ENCODE data around the gene OR6C70. TPM values are rescaled to one million over a fixed set of nuclear protein-coding genes. Genes with fewer than 3 reads are reported as not detected.

OR6C70 gene
- total RNA-seq (not detected), total RNA-seq (0 to 0.12 (median 0) reads per million in 29 experiments)
- not detected for total RNA-seq (2013)

- H3K9me3 Mint-ChIP-seq, result no peaks in the 10 kb centered on the region
- POLR2A ChIA-PET, result no interaction called here
- no peaks in the 10 kb centered on the region for H3K36me3 Mint-ChIP-seq
- Histone ChIP-seq H3K36me3 (ENCODE audit: control insufficient read depth in 2 of 2, extremely low read depth in 1 of 2, insufficient read depth in 1 of 2, low read length in 1 of 2) (no peaks in the 10 kb centered on the region), H3K27me3 (replicated peaks in 1 of 2; ENCODE audit: control insufficient read depth in 2 of 2, extremely low read depth in 1 of 2, insufficient read depth in 2 of 2, low read length in 1 of 2) (no peaks in the 10 kb centered on the region), H3K27ac (ENCODE audit: low read length) (no peak within 1 kb of the TSS), H3K4me3 (ENCODE audit: control insufficient read depth in 1 of 2, extremely low read depth in 1 of 2, low read length in 1 of 2) (no peak within 1 kb of the TSS), H3K9me3 (no peaks in the 10 kb centered on the region), H3K4me1 (ENCODE audit: control insufficient read depth in 1 of 2, extremely low read depth in 1 of 2, insufficient read depth in 2 of 2, low read length in 2 of 2) (no peaks in the 10 kb centered on the region)
- no peak for DNase-seq
- no peak for ATAC-seq (replicated peaks in 1 of 4)
- no peak within 1 kb of the TSS for H3K27ac Mint-ChIP-seq
- H3K4me3 Mint-ChIP-seq, result no peak within 1 kb of the TSS
- no peaks in the 10 kb centered on the region for H3K4me1 Mint-ChIP-seq
- no CpG with 5 or more reads among the region's 3 CpGs for WGBS (ENCODE audit: insufficient coverage)
- H3K27me3 Mint-ChIP-seq, result peaks cover 10 to 21% of the 10 kb centered on the region in 2 donors
- CTCF ChIA-PET, result no interaction called here
These were observed at the start of gene OR6C70 for GRCh38 chr12:55470088-55470829. Gene OR6C70 (minus strand): TSS chr12:55470138. CDS start chr12:55470138, 0 bp downstream.

GRCh38 chr12:55516391-55516790, 46.5 kb upstream of the OR6C70 start:
- Histone ChIP-seq H3K27me3 (replicated peaks in 1 of 2; ENCODE audit: control insufficient read depth in 2 of 2, extremely low read depth in 1 of 2, insufficient read depth in 2 of 2, low read length in 1 of 2) (peaks cover 0 to 7% of the 10 kb centered on the region in 2 experiments), H3K4me3 (ENCODE audit: control insufficient read depth in 1 of 2, extremely low read depth in 1 of 2, low read length in 1 of 2) (no peak overlapping the region), H3K9me3 (no peaks in the 10 kb centered on the region), H3K27ac (ENCODE audit: low read length) (no peak overlapping the region), H3K4me1 (ENCODE audit: control insufficient read depth in 1 of 2, extremely low read depth in 1 of 2, insufficient read depth in 2 of 2, low read length in 2 of 2) (no peaks in the 10 kb centered on the region), H3K36me3 (ENCODE audit: control insufficient read depth in 2 of 2, extremely low read depth in 1 of 2, insufficient read depth in 1 of 2, low read length in 1 of 2) (no peaks in the 10 kb centered on the region)
- H3K36me3 Mint-ChIP-seq, result no peaks in the 10 kb centered on the region
- peaks cover 0 to 4% (median 0%) of the 10 kb centered on the region in 3 donors for H3K9me3 Mint-ChIP-seq
- POLR2A ChIA-PET, result no interaction called here
- H3K27me3 Mint-ChIP-seq, result peaks cover 35 to 36% of the 10 kb centered on the region in 2 donors
- ATAC-seq (replicated peaks in 1 of 4) (no peak), DNase-seq (no peak)
- CTCF ChIA-PET, result no interaction called here
- no peak overlapping the region for H3K4me3 Mint-ChIP-seq
- H3K4me1 Mint-ChIP-seq, result no peaks in the 10 kb centered on the region
- H3K27ac Mint-ChIP-seq, result no peak overlapping the region

GRCh38 chr12:55515696-55516095, 45.8 kb upstream of the OR6C70 start:
- H3K27ac Mint-ChIP-seq, result no peak overlapping the region
- no peaks in the 10 kb centered on the region for H3K9me3 ChIP-seq
- POLR2A ChIA-PET, result no interaction called here
- H3K4me1 ChIP-seq (ENCODE audit: control insufficient read depth in 1 of 2, extremely low read depth in 1 of 2, insufficient read depth in 2 of 2, low read length in 2 of 2), result no peaks in the 10 kb centered on the region
- peaks cover 35 to 36% of the 10 kb centered on the region in 2 donors for H3K27me3 Mint-ChIP-seq
- ATAC-seq (replicated peaks in 1 of 4) (no peak), DNase-seq (no peak)
- H3K36me3 Mint-ChIP-seq, result no peaks in the 10 kb centered on the region
- no peak overlapping the region for H3K4me3 ChIP-seq (ENCODE audit: control insufficient read depth in 1 of 2, extremely low read depth in 1 of 2, low read length in 1 of 2)
- peaks cover 0 to 4% (median 0%) of the 10 kb centered on the region in 3 donors for H3K9me3 Mint-ChIP-seq
- no peak overlapping the region for H3K27ac ChIP-seq (ENCODE audit: low read length)
- no peaks in the 10 kb centered on the region for H3K36me3 ChIP-seq (ENCODE audit: control insufficient read depth in 2 of 2, extremely low read depth in 1 of 2, insufficient read depth in 1 of 2, low read length in 1 of 2)
- H3K4me1 Mint-ChIP-seq, result no peaks in the 10 kb centered on the region
- CTCF ChIA-PET, result no interaction called here
- no CpG with 5 or more reads among the region's 1 CpG for WGBS (ENCODE audit: insufficient coverage)
- H3K4me3 Mint-ChIP-seq, result no peak overlapping the region
- H3K27me3 ChIP-seq (replicated peaks in 1 of 2; ENCODE audit: control insufficient read depth in 2 of 2, extremely low read depth in 1 of 2, insufficient read depth in 2 of 2, low read length in 1 of 2), result peaks cover 0 to 7% of the 10 kb centered on the region in 2 experiments

GRCh38 chr12:55501601-55502000, 31.7 kb upstream of the OR6C70 start:
- Histone ChIP-seq H3K27ac (ENCODE audit: low read length) (no peak overlapping the region), H3K4me3 (ENCODE audit: control insufficient read depth in 1 of 2, extremely low read depth in 1 of 2, low read length in 1 of 2) (no peak overlapping the region), H3K27me3 (replicated peaks in 1 of 2; ENCODE audit: control insufficient read depth in 2 of 2, extremely low read depth in 1 of 2, insufficient read depth in 2 of 2, low read length in 1 of 2) (peaks cover 0 to 2% of the 10 kb centered on the region in 2 experiments), H3K36me3 (ENCODE audit: control insufficient read depth in 2 of 2, extremely low read depth in 1 of 2, insufficient read depth in 1 of 2, low read length in 1 of 2) (no peaks in the 10 kb centered on the region), H3K9me3 (no peaks in the 10 kb centered on the region), H3K4me1 (ENCODE audit: control insufficient read depth in 1 of 2, extremely low read depth in 1 of 2, insufficient read depth in 2 of 2, low read length in 2 of 2) (no peaks in the 10 kb centered on the region)
- CTCF ChIA-PET, result no interaction called here
- Mint-ChIP-seq H3K4me1 (no peaks in the 10 kb centered on the region), H3K36me3 (no peaks in the 10 kb centered on the region), H3K9me3 (no peaks in the 10 kb centered on the region), H3K27ac (no peak overlapping the region), H3K4me3 (no peak overlapping the region), H3K27me3 (peaks cover 11 to 15% of the 10 kb centered on the region in 2 donors)
- no CpG with 5 or more reads among the region's 2 CpGs for WGBS (ENCODE audit: insufficient coverage)
- ATAC-seq (replicated peaks in 1 of 4), result no peak
- POLR2A ChIA-PET, result no interaction called here
- DNase-seq, result no peak

- Histone ChIP-seq H3K4me1 (ENCODE audit: control insufficient read depth in 1 of 2, extremely low read depth in 1 of 2, insufficient read depth in 2 of 2, low read length in 2 of 2) (no peaks in the 10 kb centered on the region), H3K9me3 (no peaks in the 10 kb centered on the region), H3K27ac (ENCODE audit: low read length) (no peak overlapping the region), H3K4me3 (ENCODE audit: control insufficient read depth in 1 of 2, extremely low read depth in 1 of 2, low read length in 1 of 2) (no peak overlapping the region), H3K36me3 (ENCODE audit: control insufficient read depth in 2 of 2, extremely low read depth in 1 of 2, insufficient read depth in 1 of 2, low read length in 1 of 2) (no peaks in the 10 kb centered on the region), H3K27me3 (replicated peaks in 1 of 2; ENCODE audit: control insufficient read depth in 2 of 2, extremely low read depth in 1 of 2, insufficient read depth in 2 of 2, low read length in 1 of 2) (peaks cover 0 to 2% of the 10 kb centered on the region in 2 experiments)
- ChIA-PET CTCF (no interaction called here), POLR2A (no interaction called here)
- no peak overlapping the region for H3K27ac Mint-ChIP-seq
- ATAC-seq (replicated peaks in 1 of 4), result no peak
- no peak for DNase-seq
- H3K4me1 Mint-ChIP-seq, result no peaks in the 10 kb centered on the region
- H3K27me3 Mint-ChIP-seq, result peaks cover 11 to 16% of the 10 kb centered on the region in 2 donors
- no CpG with 5 or more reads among the region's 2 CpGs for WGBS (ENCODE audit: insufficient coverage)
- H3K4me3 Mint-ChIP-seq, result no peak overlapping the region
- H3K36me3 Mint-ChIP-seq, result no peaks in the 10 kb centered on the region
- H3K9me3 Mint-ChIP-seq, result no peaks in the 10 kb centered on the region
These were observed 29.9 kb upstream of the OR6C70 start for GRCh38 chr12:55499810-55500252.

GRCh38 chr12:55499231-55499630, 29.3 kb upstream of the OR6C70 start:
- H3K36me3 ChIP-seq (ENCODE audit: control insufficient read depth in 2 of 2, extremely low read depth in 1 of 2, insufficient read depth in 1 of 2, low read length in 1 of 2), result no peaks in the 10 kb centered on the region
- H3K4me3 Mint-ChIP-seq, result no peak overlapping the region
- no peaks in the 10 kb centered on the region for H3K4me1 ChIP-seq (ENCODE audit: control insufficient read depth in 1 of 2, extremely low read depth in 1 of 2, insufficient read depth in 2 of 2, low read length in 2 of 2)
- ATAC-seq (replicated peaks in 1 of 4) (no peak), DNase-seq (no peak)
- no peak overlapping the region for H3K27ac ChIP-seq (ENCODE audit: low read length)
- H3K9me3 Mint-ChIP-seq, result no peaks in the 10 kb centered on the region
- no peak overlapping the region for H3K4me3 ChIP-seq (ENCODE audit: control insufficient read depth in 1 of 2, extremely low read depth in 1 of 2, low read length in 1 of 2)
- 83% methylated on average over 2 of the region's 4 CpGs for WGBS (ENCODE audit: insufficient coverage)
- no peak overlapping the region for H3K27ac Mint-ChIP-seq
- ChIA-PET POLR2A (no interaction called here), CTCF (no interaction called here)
- H3K27me3 ChIP-seq (replicated peaks in 1 of 2; ENCODE audit: control insufficient read depth in 2 of 2, extremely low read depth in 1 of 2, insufficient read depth in 2 of 2, low read length in 1 of 2), result peaks cover 0 to 2% of the 10 kb centered on the region in 2 experiments
- peaks cover 11 to 16% of the 10 kb centered on the region in 2 donors for H3K27me3 Mint-ChIP-seq
- H3K9me3 ChIP-seq, result no peaks in the 10 kb centered on the region
- H3K36me3 Mint-ChIP-seq, result no peaks in the 10 kb centered on the region
- no peaks in the 10 kb centered on the region for H3K4me1 Mint-ChIP-seq

Data from T-cell (primary cell).